Adrenal gland (tissue), 5 donors: ENCODE measurements around the gene EYA4.

Source experiments
- POLR2A ChIP-seq, 2 donors: fragments of 450-650 bp; IDR thresholded peaks; one replicate each; pipeline ENCODE4 v1.6.1; 2017; ENCODE audit warnings: antibody characterized with exemption in 2 of 2, mild to moderate bottlenecking in 2 of 2, moderate library complexity in 1 of 2
- TF ChIP-seq, protein P1 (sequence below), 6 experiments: fragments of 450-650 bp in 4 of 6; fragments of 200-600 bp in 2 of 6; sonication (generic) in 1 of 6; IDR thresholded peaks; 1 replicate in 5 of 6; 2 replicates in 1 of 6; pipeline versions ENCODE4 v1.5.1 to v1.8.0; 2016 to 2021; ENCODE audit warnings: antibody characterized with exemption in 6 of 6, mild to moderate bottlenecking in 2 of 6, moderate library complexity in 1 of 6
- donor health status: DM: no; HTN: no; CAD: no.

DNA sequence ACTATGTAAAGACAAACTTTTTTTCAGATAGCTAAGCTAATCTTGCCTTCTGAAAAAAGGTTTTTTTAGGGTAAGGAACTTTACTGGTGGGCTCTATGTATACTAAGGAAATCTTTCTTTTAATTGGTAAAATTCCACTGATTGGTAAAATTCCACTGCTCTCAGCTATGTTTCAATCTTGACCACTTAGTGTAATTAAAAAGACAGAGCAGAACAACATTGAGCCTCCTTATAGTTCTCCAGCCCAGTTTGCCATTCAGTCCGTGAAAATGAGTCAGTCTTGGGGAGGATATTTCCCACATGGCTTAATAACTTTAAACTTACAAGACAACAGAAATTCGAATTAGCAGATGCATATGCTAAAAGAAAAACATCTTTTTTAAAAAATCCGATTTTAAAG, 92.7 kb downstream of the EYA4 start:
- TF ChIP-seq POLR2A (IDR thresholded peaks at IDR 0.05): no peak
- TF ChIP-seq, protein P1, sequence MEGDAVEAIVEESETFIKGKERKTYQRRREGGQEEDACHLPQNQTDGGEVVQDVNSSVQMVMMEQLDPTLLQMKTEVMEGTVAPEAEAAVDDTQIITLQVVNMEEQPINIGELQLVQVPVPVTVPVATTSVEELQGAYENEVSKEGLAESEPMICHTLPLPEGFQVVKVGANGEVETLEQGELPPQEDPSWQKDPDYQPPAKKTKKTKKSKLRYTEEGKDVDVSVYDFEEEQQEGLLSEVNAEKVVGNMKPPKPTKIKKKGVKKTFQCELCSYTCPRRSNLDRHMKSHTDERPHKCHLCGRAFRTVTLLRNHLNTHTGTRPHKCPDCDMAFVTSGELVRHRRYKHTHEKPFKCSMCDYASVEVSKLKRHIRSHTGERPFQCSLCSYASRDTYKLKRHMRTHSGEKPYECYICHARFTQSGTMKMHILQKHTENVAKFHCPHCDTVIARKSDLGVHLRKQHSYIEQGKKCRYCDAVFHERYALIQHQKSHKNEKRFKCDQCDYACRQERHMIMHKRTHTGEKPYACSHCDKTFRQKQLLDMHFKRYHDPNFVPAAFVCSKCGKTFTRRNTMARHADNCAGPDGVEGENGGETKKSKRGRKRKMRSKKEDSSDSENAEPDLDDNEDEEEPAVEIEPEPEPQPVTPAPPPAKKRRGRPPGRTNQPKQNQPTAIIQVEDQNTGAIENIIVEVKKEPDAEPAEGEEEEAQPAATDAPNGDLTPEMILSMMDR (IDR thresholded peaks at IDR 0.05): no peak
